ENCODE results near the gene SMG6. TPM values are rescaled to one million over a fixed set of nuclear protein-coding genes. Genes with fewer than 3 reads are reported as not detected.

Gene SMG6
- total and polyA plus RNA-seq, 2 of the 4 experiments (the other 2 are of a cell fraction): 16.3 to 30.3 TPM

GRCh38 chr17:2025220-2025621, 278.4 kb downstream of the SMG6 start, which contains the start of gene RTN4RL1:
Gene RTN4RL1 (minus strand): TSS chr17:2025334. CDS start chr17:2024865, 469 bp downstream.
- Histone ChIP-seq H3K79me1 (ENCODE audit: low read depth in 1 of 2, low read length in 2 of 2) (peaks cover 0 to 2% of the 10 kb centered on the region in 2 experiments; a peak in 2 of 4 replicates), H3K27me3 (ENCODE audit: control insufficient read depth, insufficient read depth, low read length) (peaks cover 53% of the 10 kb centered on the region), H3K27ac (ENCODE audit: insufficient read depth, low read length) (no peak within 1 kb of the TSS), H2BK120ac (ENCODE audit: low read depth, low read length) (no peak within 1 kb of the TSS), H4K8ac (ENCODE audit: low read depth in 2 of 2, low read length in 2 of 2) (no peak within 1 kb of the TSS), H2AK5ac (ENCODE audit: low read depth, low read length) (no peak within 1 kb of the TSS), H3K18ac (ENCODE audit: low read depth, low read length) (no peak within 1 kb of the TSS), H2BK20ac (ENCODE audit: low read depth, low read length) (no peak within 1 kb of the TSS), H3K4me2 (ENCODE audit: low read depth, low read length) (peak within 1 kb of the TSS; percentile 70), H2AK9ac (replicated peaks; ENCODE audit: low read depth, low read length, poor library complexity) (peak within 1 kb of the TSS; percentile 28), H2BK5ac (ENCODE audit: low read depth, low read length, poor library complexity, severe bottlenecking) (no peak within 1 kb of the TSS), H4K5ac (ENCODE audit: low read depth, low read length) (no peak within 1 kb of the TSS), H3K36me3 (ENCODE audit: control insufficient read depth, insufficient read depth, low read length) (no peaks in the 10 kb centered on the region), H3K4me1 (ENCODE audit: control insufficient read depth, insufficient read depth, low read length) (peaks cover 1% of the 10 kb centered on the region; the same call in 1 of the 2 replicates), H3K9me3 (ENCODE audit: control insufficient read depth, insufficient read depth, low read length) (no peaks in the 10 kb centered on the region), H3K9me1 (ENCODE audit: insufficient read depth, low read length) (no peaks in the 10 kb centered on the region), H4K91ac (ENCODE audit: insufficient read depth, low read depth, low read length) (no peak within 1 kb of the TSS), H2BK15ac (ENCODE audit: low read depth, low read length) (no peak within 1 kb of the TSS), H3K56ac (ENCODE audit: extremely low read depth, insufficient read depth, low read length) (no peak within 1 kb of the TSS), H3K23ac (ENCODE audit: low read depth, low read length) (no peak within 1 kb of the TSS), H3K4me3 (ENCODE audit: insufficient read depth, low read depth, low read length) (peak within 1 kb of the TSS; percentile 29), H4K20me1 (ENCODE audit: insufficient read depth, low read length) (no peaks in the 10 kb centered on the region; the same call in 1 of the 2 replicates), H3K14ac (replicated peaks; ENCODE audit: low read depth, low read length) (no peak within 1 kb of the TSS), H2AFZ (replicated peaks; ENCODE audit: low read length, poor library complexity) (peak within 1 kb of the TSS; percentile 81), H3K4ac (ENCODE audit: low read depth, low read length) (no peak within 1 kb of the TSS), H3K9ac (ENCODE audit: low read depth, low read length) (no peak within 1 kb of the TSS)
- ChIA-PET CTCF (interaction anchor here (0.9 to 2.4 kb wide), 3 partner anchors 12 to 143 kb away, joined by 4 to 18 read pairs (median 4); no protein-coding TSS in a partner anchor), POLR2A (ENCODE audit: unreplicated experiment) (no interaction called here)
- dilution Hi-C loops (cut with HindIII; ENCODE audit: low sequenced_read_pairs, unreplicated experiment): no loop called here
- TF ChIP-seq FOS (IDR thresholded peaks at IDR 0.05; ENCODE audit: low read depth, low read length) (no peak), MAZ (IDR thresholded peaks at IDR 0.05; ENCODE audit: borderline replicate concordance, low read depth, low read length) (0 out of 2 replicates have a peak, but pooled peaks have one; percentile 38)
- WGBS, 2 experiments (ENCODE audit: extremely low coverage in 2 of 2, insufficient read length in 1 of 2): 0% methylated on average over 23 of the region's 47 CpGs; no CpG with 5 or more reads in 1 of the 2 experiments
- in situ Hi-C loops (cut with MboI; ENCODE audit: low sequenced_read_pairs): loop anchor here (5.0 to 25.0 kb wide), 2 partner anchors 113 to 313 kb away; partner anchors contain the start of genes TLCD2 and WDR81
- BruUV-seq (replicated peaks): no TSS peak
- DNase-seq: no peak
- intact Hi-C loops (cut with micrococcal nuclease): no loop called here
- ATAC-seq (ENCODE audit: low read depth): peak; percentile 13
